GM23338 (cell line): ENCODE results near the gene TXNDC12. TPM values are rescaled to one million over a fixed set of nuclear protein-coding genes. Genes with fewer than 3 reads are reported as not detected.

Experiments used
- ATAC-seq: fragments of 200-7000 bp; cut with Tn5 transposase; 3 replicates; pipeline ENCODE4 v1.9.1; 2020
- DNase-seq: peaks from one replicate; pipeline ENCODE4 v3.0.0-alpha.2; 2015; ENCODE audit warnings: low spot score
- H2AFZ ChIP-seq: fragments of 200-600 bp; sonication (generic); 2 replicates; pipeline ENCODE4 v1.8.0; 2016; ENCODE audit warnings: antibody characterized with exemption, mild to moderate bottlenecking, moderate library complexity
- H3F3A ChIP-seq: fragments of 200-600 bp; sonication (generic); replicated peaks from 2 replicates; pipeline ENCODE4 v1.8.0; 2017; ENCODE audit warnings: antibody characterized with exemption, mixed run types, low read depth
- H3K27ac ChIP-seq: fragments of 200-600 bp; sonication (generic); 2 replicates; pipeline ENCODE4 v1.6.1; 2016; ENCODE audit warnings: low read depth
- H3K27me3 ChIP-seq: fragments of 200-600 bp; sonication (generic); 2 replicates; pipeline ENCODE4 v1.8.0; 2016; ENCODE audit warnings: mild to moderate bottlenecking, mixed run types, moderate library complexity; ENCODE audit not compliant: insufficient read depth
- H3K36me3 ChIP-seq: fragments of 200-600 bp; sonication (generic); 2 replicates; pipeline ENCODE4 v1.8.0; 2016; ENCODE audit warnings: mild to moderate bottlenecking; ENCODE audit not compliant: insufficient read depth
- H3K4me1 ChIP-seq: fragments of 200-600 bp; sonication (generic); 2 replicates; pipeline ENCODE4 v1.8.0; 2016; ENCODE audit warnings: mild to moderate bottlenecking, moderate library complexity; ENCODE audit not compliant: insufficient read depth
- H3K4me2 ChIP-seq: fragments of 200-600 bp; sonication (generic); 2 replicates; pipeline ENCODE4 v1.7.1; 2017; ENCODE audit warnings: mixed run types
- H3K4me3 ChIP-seq: fragments of 200-600 bp; sonication (generic); 2 replicates; pipeline ENCODE4 v1.6.1; 2016; ENCODE audit warnings: mixed run types
- H3K79me2 ChIP-seq: fragments of 200-600 bp; sonication (generic); replicated peaks from 2 replicates; pipeline ENCODE4 v1.8.0; 2017; ENCODE audit warnings: mild to moderate bottlenecking; ENCODE audit not compliant: insufficient read depth
- H3K9me2 ChIP-seq: fragments of 200-600 bp; sonication (generic); 2 replicates; pipeline ENCODE4 v1.8.0; 2017; ENCODE audit not compliant: insufficient read depth
- H4K20me1 ChIP-seq: fragments of 200-600 bp; sonication (generic); replicated peaks from 2 replicates; pipeline ENCODE4 v1.8.0; 2017; ENCODE audit warnings: mild to moderate bottlenecking; ENCODE audit not compliant: insufficient read depth
- H3K27ac Mint-ChIP-seq: 2 replicates; pipeline ENCODE4 v1.8.0; 2020; ENCODE audit warnings: inconsistent platforms, mild to moderate bottlenecking, moderate library complexity, mixed read lengths
- H3K27me3 Mint-ChIP-seq: 3 replicates; pipeline ENCODE4 v1.8.0; 2022; ENCODE audit warnings: low read depth, mild to moderate bottlenecking, moderate library complexity, mixed read lengths, inconsistent platforms; ENCODE audit not compliant: insufficient read depth, poor library complexity
- H3K36me3 Mint-ChIP-seq: 3 replicates; pipeline ENCODE4 v1.8.0; 2021; ENCODE audit warnings: low read depth, mild to moderate bottlenecking, inconsistent platforms, moderate library complexity, mixed read lengths
- H3K4me1 Mint-ChIP-seq: 3 replicates; pipeline ENCODE4 v1.8.0; 2020; ENCODE audit warnings: mild to moderate bottlenecking, inconsistent platforms, mixed read lengths
- H3K4me3 Mint-ChIP-seq: 3 replicates; pipeline ENCODE4 v1.8.0; 2021; ENCODE audit warnings: moderate library complexity, mild to moderate bottlenecking, inconsistent platforms, mixed read lengths
- H3K9me3 Mint-ChIP-seq: 3 replicates; pipeline ENCODE4 v1.8.0; 2020; ENCODE audit warnings: moderate library complexity, mild to moderate bottlenecking, inconsistent platforms, mixed read lengths
- CREB1 ChIP-seq: fragments of 250-450 bp; sonication (Bioruptor Pico); IDR thresholded peaks from 2 replicates; pipeline ENCODE4 v1.5.0; 2020; ENCODE audit warnings: low read depth, mild to moderate bottlenecking, moderate library complexity
- EZH2 ChIP-seq: fragments of 200-600 bp; sonication (generic); IDR thresholded peaks from one replicate; pipeline ENCODE4 v1.8.0; 2017; ENCODE audit warnings: antibody characterized with exemption, mild to moderate bottlenecking, low read depth; ENCODE audit not compliant: unreplicated experiment
- JUNB ChIP-seq: IDR thresholded peaks from one replicate; pipeline ENCODE4 v1.6.1; 2016; ENCODE audit warnings: antibody characterized with exemption; ENCODE audit not compliant: unreplicated experiment
- POLR2AphosphoS5 ChIP-seq: IDR thresholded peaks from 2 replicates; pipeline ENCODE4 v1.6.1; 2016; ENCODE audit warnings: antibody characterized with exemption, low read depth
- ZNF114 ChIP-seq: fragments of 250-450 bp; sonication (Bioruptor Pico); IDR thresholded peaks from 2 replicates; pipeline ENCODE4 v1.5.0; 2020; ENCODE audit warnings: mild to moderate bottlenecking, moderate library complexity
- polyA plus RNA-seq: library from polyadenylated mRNA; unstranded; fragments of >200 nt; fragmentation: Nextera tagmentation; extraction: Ambion mirVana; gene quantifications from 2 replicates; pipeline ENCODE4 v1.2.1, GENCODE V29; 2016
- total RNA-seq: library from RNA; depleted of rRNA; stranded (reverse); fragments of >200 nt; shearing (Covaris generic); gene quantifications from 2 replicates; pipeline ENCODE4 v1.2.3, GENCODE V29; 2014
- TF ChIP-seq, protein P1 (sequence below): fragments of 250-450 bp; sonication (Bioruptor Pico); IDR thresholded peaks from 2 replicates; pipeline ENCODE4 v1.5.0; 2020; ENCODE audit warnings: mild to moderate bottlenecking, moderate library complexity
- TF ChIP-seq, protein P2 (sequence below), 2 experiments: fragments of 200-600 bp in 1 of 2; sonication (generic) in 1 of 2; conservative IDR thresholded peaks; 2 replicates each; pipeline versions ENCODE4 v1.5.1 to v1.6.1; 2016 to 2017; ENCODE audit warnings: antibody characterized with exemption in 2 of 2, low read depth in 2 of 2, mild to moderate bottlenecking in 2 of 2, moderate library complexity in 1 of 2

Gene TXNDC12
- total and polyA plus RNA-seq, 2 experiments from 2014 or later: 68.9 to 88.2 TPM

DNA sequence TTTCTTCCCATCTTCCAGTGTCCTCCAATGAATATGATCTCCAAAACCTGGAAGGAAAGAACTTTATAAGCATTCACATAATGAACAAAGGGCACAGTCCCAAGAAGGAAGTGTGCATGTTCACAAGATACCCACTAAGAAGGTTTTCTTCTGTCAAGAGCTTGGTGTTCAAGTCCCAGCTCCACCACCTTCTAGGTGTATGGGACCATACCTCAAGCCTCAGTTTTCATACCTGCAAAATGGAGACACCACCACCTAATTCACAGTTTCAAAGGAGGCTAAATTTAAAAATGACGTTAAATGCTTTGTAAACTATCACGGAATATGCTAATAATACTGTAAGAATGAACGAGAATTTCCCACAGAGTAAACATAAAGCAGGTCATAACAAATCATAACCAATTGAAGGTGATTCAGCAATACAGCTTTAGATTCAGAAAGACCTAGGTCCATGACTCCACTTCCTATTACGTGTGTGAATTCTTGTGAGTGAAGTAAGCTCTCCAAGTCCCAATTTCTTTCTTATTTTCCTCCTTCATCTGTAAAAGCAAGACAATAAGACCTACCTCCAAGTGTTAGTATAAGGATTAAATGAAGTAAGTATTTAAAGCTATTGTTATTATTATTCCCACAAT lies 13.3 kb downstream of the TXNDC12 start (continued):
- TF ChIP-seq, protein P1, sequence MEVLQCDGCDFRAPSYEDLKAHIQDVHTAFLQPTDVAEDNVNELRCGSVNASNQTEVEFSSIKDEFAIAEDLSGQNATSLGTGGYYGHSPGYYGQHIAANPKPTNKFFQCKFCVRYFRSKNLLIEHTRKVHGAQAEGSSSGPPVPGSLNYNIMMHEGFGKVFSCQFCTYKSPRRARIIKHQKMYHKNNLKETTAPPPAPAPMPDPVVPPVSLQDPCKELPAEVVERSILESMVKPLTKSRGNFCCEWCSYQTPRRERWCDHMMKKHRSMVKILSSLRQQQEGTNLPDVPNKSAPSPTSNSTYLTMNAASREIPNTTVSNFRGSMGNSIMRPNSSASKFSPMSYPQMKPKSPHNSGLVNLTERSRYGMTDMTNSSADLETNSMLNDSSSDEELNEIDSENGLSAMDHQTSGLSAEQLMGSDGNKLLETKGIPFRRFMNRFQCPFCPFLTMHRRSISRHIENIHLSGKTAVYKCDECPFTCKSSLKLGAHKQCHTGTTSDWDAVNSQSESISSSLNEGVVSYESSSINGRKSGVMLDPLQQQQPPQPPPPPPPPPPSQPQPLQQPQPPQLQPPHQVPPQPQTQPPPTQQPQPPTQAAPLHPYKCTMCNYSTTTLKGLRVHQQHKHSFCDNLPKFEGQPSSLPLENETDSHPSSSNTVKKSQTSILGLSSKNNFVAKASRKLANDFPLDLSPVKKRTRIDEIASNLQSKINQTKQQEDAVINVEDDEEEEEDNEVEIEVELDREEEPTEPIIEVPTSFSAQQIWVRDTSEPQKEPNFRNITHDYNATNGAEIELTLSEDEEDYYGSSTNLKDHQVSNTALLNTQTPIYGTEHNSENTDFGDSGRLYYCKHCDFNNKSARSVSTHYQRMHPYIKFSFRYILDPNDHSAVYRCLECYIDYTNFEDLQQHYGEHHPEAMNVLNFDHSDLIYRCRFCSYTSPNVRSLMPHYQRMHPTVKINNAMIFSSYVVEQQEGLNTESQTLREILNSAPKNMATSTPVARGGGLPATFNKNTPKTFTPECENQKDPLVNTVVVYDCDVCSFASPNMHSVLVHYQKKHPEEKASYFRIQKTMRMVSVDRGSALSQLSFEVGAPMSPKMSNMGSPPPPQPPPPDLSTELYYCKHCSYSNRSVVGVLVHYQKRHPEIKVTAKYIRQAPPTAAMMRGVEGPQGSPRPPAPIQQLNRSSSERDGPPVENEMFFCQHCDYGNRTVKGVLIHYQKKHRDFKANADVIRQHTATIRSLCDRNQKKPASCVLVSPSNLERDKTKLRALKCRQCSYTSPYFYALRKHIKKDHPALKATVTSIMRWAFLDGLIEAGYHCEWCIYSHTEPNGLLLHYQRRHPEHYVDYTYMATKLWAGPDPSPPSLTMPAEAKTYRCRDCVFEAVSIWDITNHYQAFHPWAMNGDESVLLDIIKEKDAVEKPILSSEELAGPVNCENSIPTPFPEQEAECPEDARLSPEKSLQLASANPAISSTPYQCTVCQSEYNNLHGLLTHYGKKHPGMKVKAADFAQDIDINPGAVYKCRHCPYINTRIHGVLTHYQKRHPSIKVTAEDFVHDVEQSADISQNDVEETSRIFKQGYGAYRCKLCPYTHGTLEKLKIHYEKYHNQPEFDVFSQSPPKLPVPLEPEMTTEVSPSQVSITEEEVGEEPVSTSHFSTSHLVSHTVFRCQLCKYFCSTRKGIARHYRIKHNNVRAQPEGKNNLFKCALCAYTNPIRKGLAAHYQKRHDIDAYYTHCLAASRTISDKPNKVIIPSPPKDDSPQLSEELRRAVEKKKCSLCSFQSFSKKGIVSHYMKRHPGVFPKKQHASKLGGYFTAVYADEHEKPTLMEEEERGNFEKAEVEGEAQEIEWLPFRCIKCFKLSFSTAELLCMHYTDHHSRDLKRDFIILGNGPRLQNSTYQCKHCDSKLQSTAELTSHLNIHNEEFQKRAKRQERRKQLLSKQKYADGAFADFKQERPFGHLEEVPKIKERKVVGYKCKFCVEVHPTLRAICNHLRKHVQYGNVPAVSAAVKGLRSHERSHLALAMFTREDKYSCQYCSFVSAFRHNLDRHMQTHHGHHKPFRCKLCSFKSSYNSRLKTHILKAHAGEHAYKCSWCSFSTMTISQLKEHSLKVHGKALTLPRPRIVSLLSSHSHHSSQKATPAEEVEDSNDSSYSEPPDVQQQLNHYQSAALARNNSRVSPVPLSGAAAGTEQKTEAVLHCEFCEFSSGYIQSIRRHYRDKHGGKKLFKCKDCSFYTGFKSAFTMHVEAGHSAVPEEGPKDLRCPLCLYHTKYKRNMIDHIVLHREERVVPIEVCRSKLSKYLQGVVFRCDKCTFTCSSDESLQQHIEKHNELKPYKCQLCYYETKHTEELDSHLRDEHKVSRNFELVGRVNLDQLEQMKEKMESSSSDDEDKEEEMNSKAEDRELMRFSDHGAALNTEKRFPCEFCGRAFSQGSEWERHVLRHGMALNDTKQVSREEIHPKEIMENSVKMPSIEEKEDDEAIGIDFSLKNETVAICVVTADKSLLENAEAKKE (CRISPR knock-in tag): no peak

DNA sequence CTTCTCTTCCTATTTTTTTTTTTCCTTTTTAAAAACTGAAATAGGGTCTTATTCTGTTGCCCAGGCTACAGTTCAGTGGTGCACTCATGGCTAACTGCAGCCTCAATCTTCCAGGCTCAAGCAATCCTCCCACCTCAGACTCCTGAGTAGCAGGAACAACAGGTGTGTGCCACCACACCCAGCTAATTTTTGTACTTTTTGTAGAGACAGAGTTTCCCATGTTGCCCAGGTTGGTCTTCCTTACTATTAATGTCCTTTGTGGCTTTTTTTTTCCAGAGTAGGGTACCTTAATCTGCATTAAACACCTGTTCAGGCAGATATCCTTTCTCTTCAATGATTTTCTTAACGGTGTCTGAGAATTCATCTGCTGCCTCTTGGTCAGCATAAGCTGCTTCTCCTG lies 17.1 kb downstream of the TXNDC12 start:
- Histone ChIP-seq H3K27me3 (no peaks in the 10 kb centered on the region), H3K4me1 (no peaks in the 10 kb centered on the region; the same call in 1 of the 2 replicates), H3K79me2 (peaks cover 13% of the 10 kb centered on the region), H3K36me3 (peaks cover 4% of the 10 kb centered on the region), H3K9me2 (no peaks in the 10 kb centered on the region), H3K4me2 (no peak overlapping the region), H3F3A (peaks cover 11% of the 10 kb centered on the region; the same call in 1 of the 2 replicates), H3K27ac (no peak overlapping the region), H3K4me3 (no peak overlapping the region), H4K20me1 (peaks cover 15% of the 10 kb centered on the region), H2AFZ (no peak overlapping the region)
- no peak for DNase-seq
- peaks cover 33% of the 10 kb centered on the region for H3K36me3 Mint-ChIP-seq
- peaks cover 5% of the 10 kb centered on the region; the same call in 1 of the 3 replicates for H3K4me1 Mint-ChIP-seq
- no peaks in the 10 kb centered on the region for H3K27me3 Mint-ChIP-seq
- H3K9me3 Mint-ChIP-seq: no peaks in the 10 kb centered on the region
- no peak overlapping the region for H3K27ac Mint-ChIP-seq
- no peak for ATAC-seq
- TF ChIP-seq CREB1 (no peak), JUNB (no peak), POLR2AphosphoS5 (no peak), EZH2 (no peak), ZNF114 (CRISPR knock-in tag) (no peak)
- TF ChIP-seq, protein P2, sequence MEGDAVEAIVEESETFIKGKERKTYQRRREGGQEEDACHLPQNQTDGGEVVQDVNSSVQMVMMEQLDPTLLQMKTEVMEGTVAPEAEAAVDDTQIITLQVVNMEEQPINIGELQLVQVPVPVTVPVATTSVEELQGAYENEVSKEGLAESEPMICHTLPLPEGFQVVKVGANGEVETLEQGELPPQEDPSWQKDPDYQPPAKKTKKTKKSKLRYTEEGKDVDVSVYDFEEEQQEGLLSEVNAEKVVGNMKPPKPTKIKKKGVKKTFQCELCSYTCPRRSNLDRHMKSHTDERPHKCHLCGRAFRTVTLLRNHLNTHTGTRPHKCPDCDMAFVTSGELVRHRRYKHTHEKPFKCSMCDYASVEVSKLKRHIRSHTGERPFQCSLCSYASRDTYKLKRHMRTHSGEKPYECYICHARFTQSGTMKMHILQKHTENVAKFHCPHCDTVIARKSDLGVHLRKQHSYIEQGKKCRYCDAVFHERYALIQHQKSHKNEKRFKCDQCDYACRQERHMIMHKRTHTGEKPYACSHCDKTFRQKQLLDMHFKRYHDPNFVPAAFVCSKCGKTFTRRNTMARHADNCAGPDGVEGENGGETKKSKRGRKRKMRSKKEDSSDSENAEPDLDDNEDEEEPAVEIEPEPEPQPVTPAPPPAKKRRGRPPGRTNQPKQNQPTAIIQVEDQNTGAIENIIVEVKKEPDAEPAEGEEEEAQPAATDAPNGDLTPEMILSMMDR (conservative IDR thresholded peaks at IDR 0.05; ENCODE audit: low read depth in 2 of 2): no peak
- TF ChIP-seq, protein P1 (CRISPR knock-in tag): no peak
- H3K4me3 Mint-ChIP-seq: no peak overlapping the region
